Stimulated activated CD8-positive, alpha-beta memory T cell treated with anti-CD3 and anti-CD28 coated beads, Interleukin-2, amount 100 ng/mL, for 48 hours (primary cell): ENCODE data around the gene RECQL5.

Experiments used
- DNase-seq, 2 donors: peaks; one replicate each; pipeline ENCODE4 v3.0.0-alpha.2; 2020; ENCODE audit warnings: low read depth in 2 of 2

Gene RECQL5

GRCh38 chr17:75633486-75634375, 33.2 kb downstream of the RECQL5 start:
- DNase-seq = peak; percentile 23 to 30

- peak; percentile 75 to 76 for DNase-seq
Measured at GRCh38 chr17:75632863-75633485, 34.0 kb downstream of the RECQL5 start, which contains the start of gene SMIM5. Gene SMIM5, plus strand, starts transcription at chr17:75633434. Its CDS starts 6,768 bp downstream, at chr17:75640202.

- no peak for DNase-seq
Measured at GRCh38 chr17:75632428-75632827, 34.5 kb downstream of the RECQL5 start.

- no peak for DNase-seq
Measured at GRCh38 chr17:75631353-75631752, 35.6 kb downstream of the RECQL5 start.

- no peak for DNase-seq
Measured at GRCh38 chr17:75630071-75630917, 36.7 kb downstream of the RECQL5 start.

GRCh38 chr17:75629157-75629556, 37.8 kb downstream of the RECQL5 start:
- no peak for DNase-seq

- DNase-seq = no peak
Measured at GRCh38 chr17:75628425-75628824, 38.5 kb downstream of the RECQL5 start.

DNA sequence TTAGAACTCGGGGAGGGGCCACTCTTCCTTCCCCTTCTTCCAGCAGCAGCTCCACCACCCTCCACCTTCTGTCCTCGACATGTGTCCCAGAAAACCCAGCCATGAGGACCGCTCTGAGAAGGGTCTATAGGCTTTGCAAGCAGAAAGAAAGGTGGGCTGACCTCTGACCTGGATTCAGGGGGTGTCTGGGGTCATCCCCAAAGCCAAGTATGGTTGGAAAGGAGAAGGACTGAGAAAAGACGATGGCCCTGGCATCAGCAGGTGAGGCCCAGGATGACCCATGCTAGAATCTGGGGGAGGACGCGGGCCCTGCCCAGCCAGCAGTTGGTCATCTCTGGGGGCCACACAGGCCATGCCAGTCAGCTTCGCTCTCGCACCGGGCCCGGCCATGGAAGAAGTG, 39.9 kb downstream of the RECQL5 start:
- no peak for DNase-seq

- DNase-seq = no peak
Measured at GRCh38 chr17:75626496-75627038, 40.4 kb downstream of the RECQL5 start.

DNA sequence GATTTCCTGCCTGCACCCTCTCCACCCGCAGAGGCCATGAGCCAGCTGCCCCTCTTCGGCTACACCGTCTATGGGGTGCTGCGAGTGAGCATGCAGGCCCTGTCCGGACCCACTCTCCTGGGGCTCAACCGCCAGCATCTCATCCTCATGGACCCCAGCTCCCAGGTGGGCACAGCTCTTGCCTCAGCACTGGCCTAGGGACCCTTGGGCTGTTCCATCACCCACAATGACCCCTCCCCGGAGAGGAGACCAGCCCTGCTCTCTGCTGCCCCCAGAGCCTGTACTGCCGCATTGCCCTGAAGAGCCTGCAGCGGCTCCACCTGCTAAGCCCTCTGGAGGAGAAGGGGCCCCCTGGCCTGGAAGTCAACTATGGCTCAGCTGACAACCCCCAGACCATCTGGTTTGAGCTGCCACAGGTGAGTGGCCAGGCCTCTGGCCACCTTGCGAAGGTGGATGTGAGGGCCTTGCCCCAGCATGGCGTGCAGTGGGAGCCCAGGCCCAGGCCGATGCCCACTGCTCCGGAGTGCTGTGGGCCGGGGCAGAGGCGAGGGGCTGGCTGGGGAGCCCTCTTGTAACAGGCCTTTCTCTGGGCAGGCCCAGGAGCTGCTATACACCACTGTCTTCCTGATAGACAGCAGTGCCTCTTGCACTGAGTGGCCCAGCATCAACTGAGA, 41.0 kb downstream of the RECQL5 start:
- DNase-seq = peak in 1 of 2 donors; percentile 12

DNA sequence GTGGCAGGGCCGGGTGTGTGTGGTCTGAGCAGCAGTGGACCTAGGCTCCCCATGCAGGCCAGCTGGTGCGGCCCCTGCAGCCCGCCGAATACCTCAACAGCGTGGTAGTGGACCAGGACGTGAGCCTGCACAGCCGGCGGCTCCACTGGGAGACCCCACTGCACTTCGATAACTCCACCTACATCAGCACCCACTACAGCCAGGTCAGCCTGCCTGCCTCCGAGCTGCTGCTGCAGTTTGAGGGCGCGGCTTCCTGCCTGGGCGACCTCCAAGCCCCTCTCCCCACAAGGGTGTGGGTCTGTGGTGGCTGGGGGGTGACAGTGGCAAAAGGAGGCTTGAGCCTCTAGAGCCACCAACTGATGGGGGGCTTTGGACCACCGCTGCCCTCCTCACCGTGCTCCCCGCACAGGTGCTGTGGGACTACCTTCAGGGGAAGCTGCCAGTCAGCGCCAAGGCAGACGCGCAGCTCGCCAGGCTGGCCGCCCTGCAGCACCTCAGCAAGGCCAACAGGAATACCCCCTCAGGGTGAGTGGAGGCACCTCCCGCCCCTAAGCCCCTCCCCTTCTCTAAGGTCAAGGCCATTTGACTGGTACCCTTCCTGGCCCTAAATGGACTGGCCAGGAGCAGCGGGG, 42.1 kb downstream of the RECQL5 start:
- no peak for DNase-seq

GRCh38 chr17:75624021-75624420, 42.9 kb downstream of the RECQL5 start:
- no peak for DNase-seq

DNA sequence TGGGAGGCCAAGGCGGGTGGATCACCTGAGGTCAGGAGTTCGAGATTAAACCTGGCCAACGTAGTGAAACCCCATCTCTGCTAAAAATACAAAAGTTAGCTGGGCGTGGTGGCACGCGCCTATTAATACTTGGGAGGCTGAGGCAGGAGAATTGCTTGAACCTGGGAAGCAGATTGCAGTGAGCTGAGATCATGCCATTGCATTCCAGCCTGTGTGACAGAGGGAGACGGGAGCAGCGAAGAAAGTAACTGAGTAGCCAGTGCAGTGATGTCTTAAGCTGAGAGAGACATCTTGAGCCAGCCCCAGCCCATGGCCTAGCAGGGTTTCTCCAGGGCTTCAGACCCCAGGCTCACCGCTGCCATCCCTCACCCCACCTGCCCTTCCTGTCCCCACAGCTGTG, 43.6 kb downstream of the RECQL5 start:
- no peak for DNase-seq

DNA sequence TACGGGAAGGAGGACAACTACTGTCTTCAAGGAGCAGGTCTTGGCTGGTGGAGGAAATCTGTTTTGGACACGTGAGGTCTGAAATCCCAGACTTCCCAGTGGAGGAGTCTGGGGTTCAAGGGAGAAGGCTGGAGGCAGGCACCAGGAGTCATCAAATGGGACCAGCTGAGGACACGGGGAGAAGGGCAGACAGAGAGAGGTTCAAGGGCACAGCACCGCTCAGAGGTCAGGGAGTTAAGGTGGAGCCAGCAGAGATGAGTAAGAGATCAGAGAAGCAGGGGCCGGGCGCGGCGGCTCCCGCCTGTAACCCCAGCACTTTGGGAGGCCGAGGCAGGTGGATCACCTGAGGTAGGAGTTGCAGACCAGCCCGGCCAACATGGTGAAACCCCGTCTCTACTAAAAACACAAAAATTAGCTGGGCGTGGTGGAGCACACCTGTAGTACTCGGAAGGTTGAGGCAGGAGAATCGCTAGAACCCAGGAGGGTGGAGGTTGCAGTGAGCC, 44.1 kb downstream of the RECQL5 start:
- no peak for DNase-seq

DNA sequence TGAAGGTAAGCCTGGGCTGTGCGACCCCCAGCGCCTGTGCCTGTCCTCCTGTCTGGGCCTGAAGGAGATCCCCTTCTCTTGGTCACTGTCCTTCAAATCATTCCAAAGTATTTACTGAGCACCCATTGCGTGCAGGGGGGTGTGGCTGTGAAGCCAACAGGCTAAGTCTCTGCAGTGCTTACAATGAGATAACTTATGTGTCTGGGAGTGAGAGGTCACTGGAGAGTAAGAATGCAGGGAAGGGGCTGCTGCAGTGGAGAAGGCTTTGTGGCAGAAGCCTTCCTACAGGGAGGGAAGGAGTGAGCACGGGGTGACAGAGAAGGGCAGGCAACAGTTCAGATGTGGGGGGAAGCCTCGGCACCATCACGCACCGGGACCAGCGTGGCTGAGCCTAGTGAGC, 44.9 kb downstream of the RECQL5 start:
- no peak for DNase-seq

DNA sequence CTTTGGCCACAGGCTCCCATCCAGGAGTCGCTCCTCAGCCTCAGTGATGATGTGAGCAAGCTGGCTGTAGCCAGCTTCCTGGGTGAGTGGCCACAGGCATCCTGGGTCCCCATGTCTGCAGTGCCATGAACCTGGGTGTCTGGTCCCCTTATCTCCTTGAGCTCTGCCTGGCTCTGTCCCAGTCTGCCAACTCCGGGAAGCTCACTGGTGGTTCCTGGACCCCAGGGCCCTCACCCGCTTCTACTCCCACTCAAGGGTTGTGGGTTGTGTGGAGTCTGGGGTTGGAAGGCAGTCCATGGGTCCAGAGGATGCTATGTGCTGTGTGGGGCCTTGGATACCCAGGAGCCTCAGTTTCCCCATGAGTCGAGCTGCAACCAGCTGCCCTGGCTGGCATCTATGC, 45.5 kb downstream of the RECQL5 start:
- no peak for DNase-seq

GRCh38 chr17:75619506-75620431, 47.2 kb downstream of the RECQL5 start:
- peak; percentile 14 to 20 for DNase-seq

DNA sequence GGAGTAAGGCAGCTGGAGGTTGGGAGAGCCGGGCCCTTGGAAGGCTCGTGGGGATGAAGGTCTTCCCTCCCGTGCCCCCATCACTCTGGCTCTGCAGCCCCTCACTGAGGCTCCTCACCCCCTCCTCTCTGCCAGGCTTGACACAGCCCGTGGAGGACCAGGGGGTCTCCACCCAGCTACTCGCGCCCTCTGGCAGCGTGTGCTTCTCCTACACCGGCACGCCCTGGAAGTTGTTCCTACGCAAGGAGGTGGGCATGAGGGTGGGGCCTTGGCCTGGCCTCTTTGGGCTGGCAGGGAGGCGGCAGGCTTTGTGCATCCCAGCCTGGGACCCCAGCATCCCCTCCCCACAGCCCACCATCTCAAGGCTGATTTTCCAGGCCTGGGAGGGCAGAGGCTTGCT, 49.3 kb downstream of the RECQL5 start:
- no peak for DNase-seq

DNA sequence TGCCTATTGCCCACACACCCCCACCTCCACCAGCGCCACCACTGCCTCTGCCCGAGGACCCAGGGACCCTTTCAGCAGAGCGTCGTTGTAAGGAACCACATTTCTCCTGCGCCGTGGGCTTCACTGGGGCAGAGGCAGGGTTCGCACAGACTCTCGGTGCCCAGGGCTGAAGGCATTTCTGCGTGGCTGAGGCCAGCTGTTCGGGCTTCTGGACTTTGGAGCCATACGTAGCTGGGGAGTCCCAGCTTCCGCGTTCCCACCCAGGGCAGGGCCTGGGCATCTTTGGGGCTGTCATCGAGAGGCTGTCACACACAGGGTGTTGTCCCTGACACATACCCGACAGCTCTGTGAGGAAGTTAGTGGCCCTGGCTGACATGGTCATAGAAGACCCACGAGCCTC, 49.7 kb downstream of the RECQL5 start:
- DNase-seq = no peak
